Parathyroid adenoma (tissue), 2 donors: ENCODE measurements around the gene TTF2.

ENCODE experiments used
- H2AFZ ChIP-seq: fragments of 300-600 bp; sonication (generic); one replicate; pipeline ENCODE4 v1.7.0; 2017; ENCODE audit warnings: antibody characterized with exemption, mild to moderate bottlenecking
- H3K27ac ChIP-seq: fragments of 300-600 bp; sonication (generic); one replicate; pipeline ENCODE4 v1.7.0; 2017
- H3K27me3 ChIP-seq: fragments of 300-600 bp; sonication (generic); one replicate; pipeline ENCODE4 v1.7.0; 2017; ENCODE audit warnings: low read length; ENCODE audit not compliant: control insufficient read depth, insufficient read depth
- H3K36me3 ChIP-seq: fragments of 300-600 bp; sonication (generic); one replicate; pipeline ENCODE4 v1.7.0; 2017; ENCODE audit warnings: low read length; ENCODE audit not compliant: control insufficient read depth, insufficient read depth
- H3K4me1 ChIP-seq: fragments of 300-600 bp; sonication (generic); one replicate; pipeline ENCODE4 v1.7.0; 2017; ENCODE audit warnings: control low read depth
- H3K4me2 ChIP-seq: fragments of 300-600 bp; sonication (generic); one replicate; pipeline ENCODE4 v1.7.0; 2017; ENCODE audit warnings: low read length
- H3K4me3 ChIP-seq: fragments of 300-600 bp; sonication (generic); one replicate; pipeline ENCODE4 v1.7.0; 2017; ENCODE audit warnings: low read depth, low read length
- H3K79me2 ChIP-seq: fragments of 300-600 bp; sonication (generic); one replicate; pipeline ENCODE4 v1.7.0; 2017; ENCODE audit warnings: control low read depth
- H3K9ac ChIP-seq: fragments of 300-600 bp; sonication (generic); one replicate; pipeline ENCODE4 v1.7.0; 2017; ENCODE audit warnings: mild to moderate bottlenecking
- H3K9me3 ChIP-seq: fragments of 300-600 bp; sonication (generic); one replicate; pipeline ENCODE4 v1.7.0; 2017; ENCODE audit warnings: low read length; ENCODE audit not compliant: control insufficient read depth
- CTCF ChIP-seq: fragments of 300-600 bp; sonication (generic); IDR thresholded peaks from one replicate; pipeline ENCODE4 v1.7.0; 2017; ENCODE audit warnings: antibody characterized with exemption, mild to moderate bottlenecking
- donor health status: primary hyperparathyroidism.

The TTF2 gene

GRCh38 chr1:117094841-117095604 is 34.9 kb downstream of the TTF2 start:
- H3K9ac ChIP-seq: no peak overlapping the region
- no peaks in the 10 kb centered on the region for H3K36me3 ChIP-seq
- no peaks in the 10 kb centered on the region for H3K9me3 ChIP-seq
- no peak overlapping the region for H3K4me3 ChIP-seq
- H3K27me3 ChIP-seq: no peaks in the 10 kb centered on the region
- H3K4me1 ChIP-seq: peaks cover 2% of the 10 kb centered on the region
- H3K4me2 ChIP-seq: no peak overlapping the region
- H3K27ac ChIP-seq: no peak overlapping the region
- TF ChIP-seq CTCF: no peak
- no peak overlapping the region for H2AFZ ChIP-seq
- H3K79me2 ChIP-seq: no peaks in the 10 kb centered on the region

- Histone ChIP-seq H3K9ac (no peak overlapping the region), H3K27ac (no peak overlapping the region), H3K4me1 (peaks cover 2% of the 10 kb centered on the region), H3K36me3 (no peaks in the 10 kb centered on the region), H3K9me3 (no peaks in the 10 kb centered on the region), H3K79me2 (no peaks in the 10 kb centered on the region), H2AFZ (no peak overlapping the region), H3K4me2 (no peak overlapping the region), H3K4me3 (no peak overlapping the region), H3K27me3 (no peaks in the 10 kb centered on the region)
- no peak for TF ChIP-seq CTCF
Observed at GRCh38 chr1:117096951-117097408, 36.9 kb downstream of the TTF2 start.

GRCh38 chr1:117097443-117097842 is 37.3 kb downstream of the TTF2 start:
- no peak for TF ChIP-seq CTCF
- H3K36me3 ChIP-seq: no peaks in the 10 kb centered on the region

GRCh38 chr1:117098287-117098890 is 38.3 kb downstream of the TTF2 start:
- Histone ChIP-seq H2AFZ (no peak overlapping the region), H3K4me2 (no peak overlapping the region), H3K4me1 (no peaks in the 10 kb centered on the region), H3K27ac (no peak overlapping the region), H3K9ac (no peak overlapping the region), H3K36me3 (no peaks in the 10 kb centered on the region), H3K27me3 (no peaks in the 10 kb centered on the region), H3K79me2 (no peaks in the 10 kb centered on the region), H3K9me3 (no peaks in the 10 kb centered on the region), H3K4me3 (no peak overlapping the region)
- no peak for TF ChIP-seq CTCF

More at GRCh38 chr1:117097443-117097842, 37.3 kb downstream of the TTF2 start:
- no peak overlapping the region for H2AFZ ChIP-seq
- H3K27ac ChIP-seq: no peak overlapping the region
- H3K9ac ChIP-seq: no peak overlapping the region
- no peak overlapping the region for H3K4me3 ChIP-seq
- H3K4me1 ChIP-seq: no peaks in the 10 kb centered on the region
- no peak overlapping the region for H3K4me2 ChIP-seq
- no peaks in the 10 kb centered on the region for H3K9me3 ChIP-seq
- H3K27me3 ChIP-seq: no peaks in the 10 kb centered on the region
- no peaks in the 10 kb centered on the region for H3K79me2 ChIP-seq
